Kidney glomerular epithelial cell (primary cell): ENCODE results near the gene RAB15.

Experiments
- DNase-seq: peaks from one replicate; lab custom pipeline; 2025; lab: John Stamatoyannopoulos, UW

RAB15 gene

GRCh38 chr14:64990296-64990695, 18.2 kb upstream of the RAB15 start:
- no peak for DNase-seq

- DNase-seq, result no peak
These were observed 15.3 kb upstream of the RAB15 start for GRCh38 chr14:64987438-64987767.

DNA sequence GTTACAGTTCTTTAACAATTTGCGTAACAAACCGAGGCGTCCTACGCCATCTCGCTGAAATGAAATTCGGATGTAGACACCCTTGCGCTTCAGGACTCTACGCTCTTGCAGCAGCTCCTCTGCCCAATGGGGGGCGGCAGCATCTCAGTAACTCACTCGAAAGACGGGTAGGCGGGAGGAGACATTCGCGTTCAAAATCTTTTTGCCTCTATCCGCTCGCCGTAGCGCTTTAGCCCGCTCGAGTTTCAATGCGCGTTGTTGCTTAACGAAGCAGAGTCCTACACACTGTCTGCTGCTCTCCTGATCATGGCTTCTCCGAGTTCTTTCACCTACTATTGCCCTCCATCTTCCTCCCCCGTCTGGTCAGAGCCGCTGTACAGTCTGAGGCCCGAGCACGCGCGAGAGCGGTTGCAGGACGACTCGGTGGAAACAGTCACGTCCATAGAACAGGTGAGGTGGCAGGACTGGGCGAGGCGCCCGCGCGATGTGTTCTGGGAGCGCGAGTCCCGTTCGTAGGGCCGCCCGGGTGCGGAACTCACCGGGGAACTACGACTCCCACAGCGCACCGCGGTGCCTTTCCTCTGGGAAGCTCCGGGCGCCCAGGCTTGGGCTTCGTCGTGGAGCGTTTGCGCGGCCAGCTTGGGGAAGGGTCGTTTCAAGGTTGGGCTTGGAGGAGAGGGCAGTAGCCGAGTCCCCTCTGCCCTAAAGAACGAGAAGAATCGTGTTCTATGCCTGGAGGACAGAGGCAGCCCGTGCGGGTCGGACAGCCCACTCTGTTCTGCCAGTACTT, 14.7 kb upstream of the RAB15 start, which contains the start of gene FNTB:
FNTB (plus strand) TSS at position 248 of the 790 bp plus-strand sequence; CDS start at position 307, 59 bp downstream.
- peak; percentile 100 for DNase-seq

- DNase-seq, result peak; percentile 40
These were observed 11.5 kb upstream of the RAB15 start for GRCh38 chr14:64983439-64984310.

DNA sequence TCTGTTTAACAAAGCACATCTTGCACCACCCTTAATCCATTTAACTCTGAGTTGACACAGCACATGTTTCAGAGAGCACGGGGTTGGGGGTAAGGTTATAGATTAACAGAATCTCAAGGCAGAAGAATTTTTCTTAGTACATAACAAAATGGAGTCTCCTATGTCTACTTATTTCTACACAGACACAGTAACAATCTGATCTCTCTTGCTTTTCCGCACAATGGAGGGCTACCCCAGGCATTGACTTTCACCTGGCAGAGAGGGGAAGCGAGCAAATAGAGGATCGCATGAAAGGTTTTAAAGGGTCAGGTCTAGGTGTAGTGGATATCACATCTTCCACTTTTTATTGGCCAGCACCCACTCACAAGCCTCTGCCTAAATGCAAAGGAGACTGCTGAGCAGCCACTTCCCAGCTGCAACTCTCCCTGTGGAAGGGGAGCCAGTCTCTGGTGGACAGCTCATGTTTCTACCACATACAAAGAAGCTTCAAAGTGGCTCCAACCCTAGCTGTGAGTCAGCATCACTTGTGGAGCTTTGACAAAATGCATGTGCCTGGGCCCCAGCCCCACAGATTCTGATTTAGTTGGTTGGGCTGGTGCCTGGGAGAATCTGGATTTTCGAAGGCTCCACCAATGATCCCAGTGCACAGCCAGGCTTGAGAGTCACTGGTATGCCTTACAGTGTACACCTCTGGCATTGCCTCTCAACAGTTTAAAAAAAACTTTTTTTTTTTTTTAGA, 7.4 kb upstream of the RAB15 start:
- DNase-seq, result no peak

- DNase-seq, result no peak
These were observed 2.4 kb upstream of the RAB15 start for GRCh38 chr14:64974563-64974962.

GRCh38 chr14:64973826-64974225, 1.7 kb upstream of the RAB15 start:
- DNase-seq, result no peak

GRCh38 chr14:64973026-64973442, 898 bp upstream of the RAB15 start:
- DNase-seq, result no peak

DNA sequence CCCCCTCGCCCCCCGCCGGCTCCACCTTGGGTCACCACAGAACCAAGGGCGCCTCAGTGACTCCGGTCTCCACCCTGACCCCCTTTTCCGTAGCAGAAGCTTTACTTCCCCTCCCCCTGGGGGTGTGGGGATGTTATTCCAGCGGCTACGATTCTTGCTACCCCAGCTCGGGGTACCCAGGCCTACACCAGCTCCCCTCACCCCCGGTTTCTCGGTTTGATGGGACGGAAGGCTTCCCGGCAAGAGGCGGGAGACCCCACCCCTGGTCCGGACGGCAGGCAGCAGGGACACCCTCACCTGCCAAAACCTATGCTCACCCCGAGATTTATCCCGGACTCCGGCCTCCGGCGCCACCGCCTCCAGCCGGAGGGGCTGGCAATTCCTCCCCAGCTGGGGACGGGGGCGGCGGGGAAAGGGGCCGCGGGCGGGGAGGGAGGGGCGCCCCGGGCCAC, 619 bp downstream of the RAB15 start:
- no peak for DNase-seq

DNA sequence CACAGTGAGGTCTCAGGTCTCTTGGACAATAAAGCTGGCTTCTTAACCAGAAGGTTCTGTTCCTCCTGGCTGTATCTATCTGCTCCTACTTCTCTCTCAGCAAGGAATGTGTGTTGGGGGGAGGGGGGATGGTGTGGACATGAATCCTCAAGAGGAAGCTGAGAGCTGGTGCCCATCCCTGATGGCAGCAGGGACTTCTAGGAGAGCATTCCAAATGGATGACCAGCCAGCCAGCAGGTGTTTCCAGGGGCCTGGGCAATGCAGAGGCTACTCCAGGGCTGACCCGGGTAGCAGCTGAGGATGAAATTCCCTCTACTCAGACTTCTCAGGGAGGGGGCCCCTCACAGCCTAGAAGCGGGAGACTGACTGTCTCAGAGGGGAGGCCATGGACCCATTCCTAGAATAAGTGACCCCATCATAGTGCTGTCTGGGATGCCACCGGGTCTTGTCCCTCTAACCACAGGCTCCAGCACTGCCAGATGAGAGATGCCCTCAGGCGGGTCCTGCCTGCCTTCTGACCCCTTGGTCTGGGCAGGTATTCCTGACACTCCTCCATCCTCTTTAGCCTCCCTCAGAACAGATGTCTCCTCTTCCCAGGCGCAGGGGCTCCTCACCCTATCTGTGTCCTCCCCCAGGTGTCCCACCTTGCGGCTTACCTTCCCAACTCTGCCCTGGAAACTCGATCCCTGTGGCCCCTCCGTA, 1.2 kb downstream of the RAB15 start:
- no peak for DNase-seq

GRCh38 chr14:64970041-64970440, 2.1 kb downstream of the RAB15 start:
- DNase-seq, result no peak

GRCh38 chr14:64968651-64969050, 3.5 kb downstream of the RAB15 start:
- DNase-seq, result no peak

- DNase-seq, result no peak
These were observed 4.0 kb downstream of the RAB15 start for GRCh38 chr14:64968167-64968566.

GRCh38 chr14:64966976-64967375, 5.2 kb downstream of the RAB15 start:
- DNase-seq, result no peak

DNA sequence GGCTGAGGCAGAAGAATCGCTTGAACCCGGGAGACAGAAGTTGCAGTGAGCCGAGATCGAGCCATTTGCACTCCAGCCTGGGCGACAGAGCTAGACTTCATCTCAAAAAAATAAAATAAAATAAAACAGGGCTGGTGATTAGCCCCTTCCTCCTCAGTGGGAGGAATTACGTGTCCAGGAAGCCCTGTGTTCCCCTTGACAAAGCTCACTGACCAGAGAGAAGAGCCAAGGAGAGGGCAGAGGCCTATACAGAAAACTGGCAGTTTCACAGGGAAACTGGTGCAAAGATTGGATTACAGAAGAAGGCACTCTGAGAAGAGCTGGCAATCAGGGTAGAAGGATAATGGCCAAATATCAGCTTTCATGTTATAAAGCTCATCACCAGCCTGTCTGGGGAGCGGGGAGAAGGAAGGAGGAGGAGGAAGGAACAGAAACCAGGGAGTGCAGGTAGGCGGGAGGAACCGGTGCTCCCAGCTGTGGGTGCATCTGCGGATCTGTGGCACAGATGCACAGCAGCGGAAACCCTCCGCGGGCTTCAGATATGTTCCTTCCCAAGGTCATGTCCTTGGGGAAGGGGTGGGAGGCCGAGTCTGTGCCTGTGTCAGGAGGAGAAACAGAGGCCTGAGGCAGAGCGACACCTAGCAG, 6.7 kb downstream of the RAB15 start:
- DNase-seq, result no peak

DNA sequence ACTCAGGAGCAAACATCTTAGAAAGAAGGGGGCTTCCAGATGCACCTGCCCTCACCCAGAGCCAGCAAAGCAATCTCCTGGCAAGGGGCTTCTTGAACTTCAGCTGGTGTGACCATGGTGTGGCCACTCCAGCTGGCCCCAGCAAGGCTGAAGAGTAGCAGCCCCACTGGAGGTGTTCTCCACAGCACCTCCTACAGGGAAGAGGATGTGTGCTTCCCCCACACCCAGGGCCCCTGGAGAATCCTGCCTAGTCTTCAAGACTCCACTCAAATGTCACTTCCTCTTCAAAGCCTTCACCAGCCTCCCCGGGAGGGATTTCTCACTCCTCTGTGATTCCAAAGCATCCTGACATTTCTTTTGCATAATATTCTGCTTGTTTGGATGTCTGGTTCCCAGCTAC, 8.5 kb downstream of the RAB15 start:
- DNase-seq, result no peak

DNA sequence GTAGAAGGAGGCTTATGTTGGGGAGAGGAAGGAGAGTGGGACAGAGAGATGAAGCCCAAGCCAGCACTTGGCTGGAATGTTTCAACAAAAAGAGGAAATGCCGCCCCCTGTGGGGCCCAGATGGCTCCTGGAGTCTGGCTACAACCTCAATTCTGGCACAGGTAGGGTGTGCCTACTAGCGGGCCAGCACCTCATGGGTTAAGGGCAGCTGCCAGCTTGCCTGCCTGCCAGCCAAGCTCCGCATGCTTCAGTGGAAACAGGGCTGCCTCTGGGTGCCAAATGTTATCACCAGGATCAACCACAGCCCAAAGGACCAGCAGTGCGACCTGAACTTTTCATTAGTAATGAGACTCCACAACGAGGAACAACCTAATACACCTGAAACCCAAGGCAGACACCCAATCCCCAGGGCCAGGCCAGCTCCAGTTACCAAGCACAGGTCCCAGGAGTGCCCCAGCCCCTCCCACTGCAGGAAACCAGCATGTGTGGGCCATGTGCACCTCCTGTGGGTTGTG, 11.3 kb downstream of the RAB15 start:
- DNase-seq, result no peak

DNA sequence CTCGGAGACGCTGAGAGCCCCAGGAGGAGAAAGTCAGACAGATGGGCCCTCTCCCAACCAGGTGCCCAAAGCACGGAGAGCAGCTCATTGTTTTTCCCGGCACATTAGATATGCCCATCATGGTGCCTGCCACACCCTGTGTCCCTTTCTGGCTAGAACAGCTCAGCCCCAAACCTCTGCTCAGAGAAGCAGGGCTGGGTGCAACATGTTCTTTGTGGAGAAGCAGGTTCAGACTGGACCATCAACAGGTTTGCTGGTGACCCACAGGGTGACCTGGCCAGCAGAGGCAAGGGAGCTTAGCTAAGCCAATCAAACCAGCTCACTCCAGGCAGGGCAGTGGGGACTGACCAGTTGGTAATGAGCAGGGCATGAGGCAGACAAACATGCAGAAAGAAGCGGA, 13.4 kb downstream of the RAB15 start:
- DNase-seq, result no peak

DNA sequence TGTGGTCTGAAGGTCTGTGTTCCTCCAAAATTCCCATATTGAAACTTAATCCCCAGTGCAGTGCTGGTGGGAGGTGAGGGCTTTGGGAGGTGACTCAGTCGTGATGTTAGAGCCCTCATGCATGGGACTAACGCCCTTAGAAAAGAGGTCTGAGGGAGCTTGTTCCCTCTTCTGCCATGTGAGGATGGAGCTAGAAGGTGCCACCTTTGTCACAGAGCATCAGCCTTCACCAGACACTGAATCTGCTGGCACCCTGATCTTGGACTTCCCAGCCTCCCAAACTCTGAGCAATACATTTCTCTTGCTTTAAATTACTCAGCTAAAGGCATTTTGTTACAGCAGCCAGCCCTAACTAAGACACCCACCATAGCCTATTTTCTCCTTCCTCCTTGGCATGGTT, 13.9 kb downstream of the RAB15 start:
- DNase-seq, result no peak

DNA sequence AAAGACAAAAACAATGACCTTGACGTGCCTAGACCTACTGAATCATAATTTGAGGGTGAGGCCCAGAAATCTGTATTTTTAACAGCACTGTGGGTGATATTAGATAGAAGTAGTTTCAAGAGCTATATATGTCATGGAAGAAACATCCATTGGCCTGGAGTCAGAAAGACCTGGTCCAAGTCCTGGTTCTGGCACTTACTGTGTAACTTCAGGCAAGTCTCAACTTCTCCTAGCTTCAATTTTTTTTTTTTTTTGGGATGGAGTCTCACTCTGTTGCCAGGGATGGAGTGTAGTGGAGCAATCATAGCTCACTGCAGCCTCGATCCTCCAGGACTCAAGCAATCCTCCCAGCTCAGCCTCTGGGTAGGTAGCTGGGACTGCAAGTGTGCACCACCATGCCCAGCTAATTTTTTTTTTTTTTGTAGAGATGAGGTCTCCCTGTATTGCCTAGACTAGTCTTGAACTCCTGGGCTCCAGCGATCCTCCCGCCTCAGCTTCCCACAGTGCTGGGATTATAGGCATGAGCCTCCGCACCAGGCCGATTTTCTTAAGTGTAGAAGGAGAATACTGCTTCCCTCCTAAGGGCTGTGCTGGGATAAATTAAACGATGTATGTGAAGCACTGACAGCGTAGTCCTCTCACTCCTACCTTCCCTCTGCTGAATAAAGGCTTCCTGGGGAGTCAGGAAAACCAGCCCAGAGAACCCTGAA, 15.3 kb downstream of the RAB15 start:
- no peak for DNase-seq
